ENCODE results near the gene IL25.
"Not testable (repeated sequence)": the region's sequence is repeated elsewhere in the genome, so short reads cannot be mapped to it uniquely, and the experiment has no call there.

IL25 gene

GRCh38 chr14:23372509-23372908 lies at the start of gene IL25:
TSS of gene IL25 (plus strand) at chr14:23372809.
- DNase-seq = no peak

- no peak for DNase-seq
Observed at GRCh38 chr14:23323838-23324454, 48.7 kb upstream of the IL25 start.

- no peak for DNase-seq
Observed at GRCh38 chr14:23324455-23324846, 48.2 kb upstream of the IL25 start.

- DNase-seq = no peak
Observed at GRCh38 chr14:23324993-23325392, 47.6 kb upstream of the IL25 start.

GRCh38 chr14:23325746-23326145 lies 46.9 kb upstream of the IL25 start:
- DNase-seq = not testable (repeated sequence)

DNA sequence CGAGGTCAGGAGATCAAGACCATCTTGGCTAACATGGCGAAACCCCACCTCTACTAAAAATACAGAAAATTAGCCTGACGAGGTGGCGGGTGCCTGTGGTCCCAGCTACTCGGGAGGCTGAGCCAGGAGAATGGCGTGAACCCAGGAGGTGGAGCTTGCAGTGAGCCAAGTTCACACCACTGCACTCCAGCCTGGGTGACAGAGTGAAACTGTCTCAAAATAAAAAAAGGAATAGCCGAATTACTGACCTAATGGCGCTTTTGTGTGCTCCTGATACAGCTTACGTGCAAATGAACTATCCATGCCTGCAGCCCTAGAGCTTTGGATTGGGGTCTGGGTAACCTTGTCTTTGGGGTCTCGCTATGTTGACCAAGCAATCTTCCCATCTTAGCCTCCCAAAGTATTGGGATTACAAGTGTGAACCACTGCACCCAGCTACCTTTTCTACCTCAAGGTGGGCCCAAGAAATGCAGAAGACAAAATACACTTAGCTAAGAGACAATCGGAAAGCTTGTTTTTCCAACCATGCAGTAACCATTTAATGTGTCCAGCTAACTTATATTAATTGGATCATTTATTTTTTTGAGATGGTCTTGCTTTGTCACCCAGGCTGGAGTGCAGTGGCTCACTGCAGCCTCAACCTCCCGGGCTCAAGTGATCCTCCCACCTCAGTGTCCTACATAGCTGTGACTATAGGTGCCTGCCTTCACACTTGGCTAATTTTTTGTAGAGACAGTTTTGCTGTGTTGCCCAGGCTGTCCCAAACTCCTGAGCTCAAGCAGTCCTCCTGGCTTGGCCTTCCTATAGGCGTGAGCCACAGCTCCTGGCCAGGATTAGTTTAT lies 45.9 kb upstream of the IL25 start:
- no peak for DNase-seq

GRCh38 chr14:23327947-23328744 lies 44.5 kb upstream of the IL25 start:
- peak; percentile 6 to 66 (median 54) for DNase-seq

GRCh38 chr14:23335623-23336022 lies 37.0 kb upstream of the IL25 start:
- no peak for DNase-seq

DNA sequence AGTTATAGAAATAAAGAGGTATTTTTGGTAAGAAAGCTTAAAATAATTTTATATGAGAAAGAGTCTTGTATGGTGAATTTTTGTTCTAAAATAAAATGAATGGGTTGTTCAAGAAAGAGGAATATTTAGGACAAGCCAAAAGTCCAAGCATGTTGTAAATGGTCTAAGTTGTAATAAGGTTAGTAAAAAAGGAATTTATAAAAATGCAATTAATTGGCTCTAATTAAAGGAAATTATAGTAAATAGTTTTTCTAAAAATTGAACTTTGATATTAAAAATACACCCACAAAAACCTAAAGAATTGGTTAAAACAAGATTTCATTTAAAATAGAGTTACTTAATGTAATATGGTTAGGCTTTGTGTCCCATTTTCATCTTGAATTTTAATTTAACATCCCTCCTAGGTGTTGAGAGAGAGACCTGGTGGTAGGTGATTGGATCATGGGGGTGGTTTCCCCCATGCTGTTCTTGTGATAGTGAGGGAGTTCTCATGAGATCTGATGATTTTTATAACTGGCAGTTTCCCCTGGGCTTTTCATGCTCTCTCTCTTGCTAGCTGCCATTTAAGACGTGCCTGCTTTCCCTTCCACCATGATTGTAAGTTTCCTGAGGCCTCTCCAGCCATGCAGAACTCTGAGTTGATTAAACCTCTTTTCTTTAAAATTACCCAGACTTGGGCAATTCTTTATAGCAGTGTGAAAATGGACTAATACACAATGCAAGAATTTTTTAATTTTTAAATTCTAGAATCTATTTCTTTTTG lies 32.9 kb upstream of the IL25 start:
- no peak for DNase-seq

GRCh38 chr14:23344481-23344880 lies 28.1 kb upstream of the IL25 start:
- no peak for DNase-seq

DNA sequence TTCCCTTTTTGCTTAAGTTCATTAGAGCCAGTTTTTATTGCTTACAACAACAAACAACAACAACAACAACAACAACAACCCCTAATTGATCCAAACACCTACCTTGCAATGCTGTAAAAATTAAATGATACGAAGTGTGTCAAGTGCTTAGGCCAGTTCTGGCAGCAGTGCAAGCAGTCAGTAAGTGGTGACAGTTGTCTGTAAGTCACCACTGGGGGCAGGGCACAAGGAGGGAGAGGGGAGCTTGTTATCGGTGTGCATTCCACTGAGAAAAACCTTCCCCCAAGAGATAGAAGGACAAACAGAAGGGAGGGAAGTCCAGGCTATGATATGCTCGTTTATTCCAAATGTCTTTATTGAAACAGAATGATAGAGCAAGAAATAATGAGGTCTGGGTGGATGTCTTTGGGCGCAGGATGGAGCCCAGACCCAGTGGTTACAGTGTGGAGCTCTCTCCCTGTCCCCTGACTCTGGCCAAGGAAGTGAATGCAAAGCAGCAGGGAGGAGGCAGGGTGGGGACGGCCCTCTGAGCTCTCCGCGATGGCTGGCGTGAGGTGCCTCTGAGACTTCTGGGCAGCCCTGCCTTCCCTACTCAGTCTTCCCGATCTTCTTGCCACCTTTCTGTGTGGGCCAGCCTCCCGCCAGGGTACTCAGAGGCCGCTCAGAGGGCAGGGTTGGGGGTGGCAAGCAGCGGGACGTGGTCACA lies 26.5 kb upstream of the IL25 start:
- DNase-seq = no peak

GRCh38 chr14:23346693-23347405 lies 25.8 kb upstream of the IL25 start:
- no peak for DNase-seq

DNA sequence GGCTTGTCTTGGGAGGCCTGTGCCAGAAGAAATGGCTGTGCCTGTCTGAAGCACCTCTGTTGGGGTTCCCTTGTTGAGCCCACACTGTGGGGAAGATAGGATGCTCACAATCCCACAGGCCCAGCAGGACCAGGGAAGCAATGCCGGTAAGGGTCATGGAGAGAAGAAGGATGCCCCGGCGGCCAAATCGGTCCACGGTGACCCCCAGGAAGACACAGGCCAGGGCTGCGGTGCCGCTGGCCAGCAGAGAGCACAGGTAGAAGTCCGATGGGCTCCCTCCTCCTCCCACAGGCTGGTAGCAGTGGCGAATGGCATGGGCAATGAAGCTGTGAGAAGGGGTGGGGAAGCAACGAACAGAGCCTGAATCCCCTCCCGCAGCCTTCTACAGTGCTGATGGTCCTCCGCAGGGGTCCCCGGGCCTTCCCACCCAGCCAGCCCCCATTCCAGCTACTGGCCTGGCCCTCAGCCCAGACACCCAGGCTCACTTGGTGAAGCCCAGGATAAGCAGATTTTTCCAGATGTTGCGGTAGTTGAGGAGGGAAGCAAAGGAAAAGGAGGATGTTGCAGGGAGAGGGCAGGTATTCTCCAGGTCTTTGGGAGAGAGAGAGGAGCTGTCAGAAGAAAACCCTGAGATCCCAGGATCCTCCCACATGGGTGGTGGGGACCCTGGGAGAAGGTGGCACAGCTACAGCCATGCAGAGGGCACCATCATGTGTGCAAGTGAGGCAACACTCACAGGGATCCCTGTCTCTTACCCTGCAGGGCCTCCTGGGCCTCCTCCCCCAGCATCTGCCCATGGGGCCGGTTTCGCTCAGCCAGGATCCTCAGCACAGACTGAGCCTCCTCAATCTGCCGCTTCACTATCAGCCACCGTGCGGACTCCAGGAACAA lies 25.0 kb upstream of the IL25 start:
- no peak for DNase-seq

- DNase-seq = no peak
Observed at GRCh38 chr14:23348297-23348655, 24.3 kb upstream of the IL25 start.

GRCh38 chr14:23349156-23349845 lies 23.3 kb upstream of the IL25 start:
- no peak for DNase-seq

DNA sequence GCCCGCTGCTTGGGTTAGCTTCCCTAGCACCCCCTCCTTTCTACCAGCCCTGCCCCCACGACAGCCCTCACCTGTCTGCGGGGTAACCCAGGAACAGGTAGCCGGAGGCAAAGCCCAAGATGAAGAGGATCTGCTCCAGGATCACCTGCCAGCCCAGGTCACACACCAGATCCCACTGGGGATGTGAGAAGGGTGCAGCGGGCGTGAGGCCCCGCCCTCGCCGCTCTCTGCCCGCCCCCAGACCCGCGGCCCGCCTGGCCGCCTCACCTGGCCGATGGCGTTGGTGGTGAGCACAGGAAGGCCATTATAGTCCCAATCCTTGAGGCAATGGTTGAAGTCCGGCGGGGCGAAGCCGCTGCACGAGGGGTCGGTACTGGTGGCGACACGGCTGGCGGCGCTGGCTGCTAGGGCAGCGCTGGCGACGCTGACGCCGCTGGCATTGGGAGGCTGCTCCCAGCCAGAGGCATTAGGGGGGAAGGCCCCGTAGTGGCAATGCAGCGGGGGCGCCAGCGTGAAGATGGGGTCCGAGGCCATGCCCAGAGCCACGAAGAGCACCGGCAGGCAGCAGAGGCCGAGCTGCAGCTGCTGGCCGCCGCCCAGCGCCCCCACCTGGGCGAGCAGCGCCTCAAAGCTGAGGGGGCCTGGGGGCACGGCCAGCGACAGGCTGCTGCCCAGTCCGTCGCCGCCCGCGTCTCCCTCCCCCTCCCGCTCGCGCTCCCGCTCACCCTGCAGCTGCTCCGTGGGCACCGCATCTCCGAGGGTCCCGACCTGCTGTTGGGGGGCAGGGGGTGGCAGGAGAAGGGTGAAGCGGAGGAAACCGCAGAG lies 20.7 kb upstream of the IL25 start:
- peak in 1 of 6 experiments; percentile 16 for DNase-seq

GRCh38 chr14:23352506-23353432 lies 19.8 kb upstream of the IL25 start, which contains the start of gene SLC22A17:
TSS of gene SLC22A17 (minus strand) at chr14:23352887.
- DNase-seq = peak; percentile 57 to 73 (median 64)

GRCh38 chr14:23353433-23353780 lies 19.2 kb upstream of the IL25 start:
- DNase-seq = no peak
